GM12878 (cell line): ENCODE data around the gene MYLK4. TPM values are rescaled to one million over a fixed set of nuclear protein-coding genes. Genes with fewer than 3 reads are reported as not detected.

Experiments used
- ATAC-seq: fragments of 200-7000 bp; cut with Tn5 transposase; 3 replicates; pipeline ENCODE4 v1.9.1; 2020; ENCODE audit warnings: mild to moderate bottlenecking, moderate library complexity
- BruUV-seq: library from RNA; stranded (reverse); fragments of 400-500 nt; replicated peaks from 2 replicates; lab custom pipeline; 2021; lab: Mats Ljungman, UMichigan
- CTCF ChIA-PET: fragments of 300-600 bp; sonication (Branson Sonifier 250); formaldehyde crosslinking; extraction: SDS; loops from one replicate; lab custom pipeline; 2021; ENCODE audit warnings: inconsistent platforms; lab: Yijun Ruan, JAX
- POLR2A ChIA-PET: fragments of 350-600 bp; formaldehyde crosslinking; extraction: SDS; loops from one replicate; lab custom pipeline; 2021; ENCODE audit warnings: inconsistent platforms; lab: Charles Lee
- RAD21 ChIA-PET: fragments of 300-600 bp; sonication (Branson Sonifier 250); formaldehyde crosslinking; loops from one replicate; lab custom pipeline; 2023; ENCODE audit warnings: antibody characterized with exemption; ENCODE audit not compliant: unreplicated experiment; lab: Charles Lee
- SMC1A ChIA-PET: fragments of 300-600 bp; sonication (Branson Sonifier 250); formaldehyde crosslinking; loops from one replicate; lab custom pipeline; 2023; ENCODE audit not compliant: unreplicated experiment, uncharacterized antibody; lab: Charles Lee
- DNase-seq: peaks from one replicate; pipeline ENCODE4 v3.0.0-alpha.2; 2011; ENCODE audit warnings: low read depth, low spot score
- FAIRE-seq: peaks from 3 replicates; lab custom pipeline; 2011; peaks lifted over from hg19 to GRCh38; lab: Jason Lieb, UNC
- H2AFZ ChIP-seq: 2 replicates; pipeline ENCODE4 v1.6.0; 2011; ENCODE audit warnings: low read depth, low read length, control low read depth; ENCODE audit not compliant: control insufficient read depth
- H3K27ac ChIP-seq: 2 replicates; pipeline ENCODE4 v1.5.1; 2011; ENCODE audit warnings: control low read depth; ENCODE audit not compliant: control insufficient read depth, insufficient read depth
- H3K27me3 ChIP-seq, 2 experiments: replicated peaks in 1 of 2; 2 replicates each; pipeline versions ENCODE4 v1.6.0 to v1.6.1; 2011; ENCODE audit warnings: low read length in 1 of 2; ENCODE audit not compliant: control insufficient read depth in 2 of 2, insufficient read depth in 2 of 2
- H3K36me3 ChIP-seq, 2 experiments: 2 replicates each; pipeline ENCODE4 v1.5.1; 2011; ENCODE audit warnings: low read length in 1 of 2; ENCODE audit not compliant: control insufficient read depth in 2 of 2, insufficient read depth in 2 of 2
- H3K4me1 ChIP-seq: 2 replicates; pipeline ENCODE4 v1.6.1; 2011; ENCODE audit warnings: mild to moderate bottlenecking, low read length, moderate library complexity, mixed read lengths; ENCODE audit not compliant: control insufficient read depth, insufficient read depth
- H3K4me2 ChIP-seq: 2 replicates; pipeline ENCODE4 v1.6.0; 2011; ENCODE audit warnings: control low read depth; ENCODE audit not compliant: control insufficient read depth, insufficient read depth
- H3K4me3 ChIP-seq: fragments of 200-600 bp; sonication (generic); 2 replicates; pipeline ENCODE4 v1.5.1; 2016
- H3K79me2 ChIP-seq: 2 replicates; pipeline ENCODE4 v1.6.0; 2011; ENCODE audit warnings: low read length; ENCODE audit not compliant: control insufficient read depth, insufficient read depth
- H3K9ac ChIP-seq: 2 replicates; pipeline ENCODE4 v1.8.0; 2011; ENCODE audit warnings: low read length, control low read depth, mixed read lengths; ENCODE audit not compliant: control insufficient read depth, insufficient read depth
- H3K9me3 ChIP-seq: replicated peaks from 3 replicates; pipeline ENCODE4 v1.5.1; 2011; ENCODE audit warnings: mild to moderate bottlenecking, low read length; ENCODE audit not compliant: control insufficient read depth, insufficient read depth
- H4K20me1 ChIP-seq: 2 replicates; pipeline ENCODE4 v1.6.0; 2011; ENCODE audit not compliant: control insufficient read depth, insufficient read depth
- ASH2L ChIP-seq: fragments of 300-600, 200-600 bp; sonication (generic); IDR thresholded peaks from 2 replicates; pipeline ENCODE4 v1.6.1; 2017; ENCODE audit warnings: low read depth, mild to moderate bottlenecking, borderline replicate concordance
- BRCA1 ChIP-seq: IDR thresholded peaks from 2 replicates; pipeline ENCODE4 v1.6.1; 2011; ENCODE audit warnings: low read depth, low read length, improper control_type of control experiment
- CHD1 ChIP-seq: IDR thresholded peaks from 2 replicates; pipeline ENCODE4 v1.6.1; 2012; ENCODE audit warnings: low read depth, low read length, improper control_type of control experiment
- DPF2 ChIP-seq: fragments of 450-650 bp; IDR thresholded peaks from 2 replicates; pipeline ENCODE4 v1.6.1; 2017; ENCODE audit warnings: mild to moderate bottlenecking
- FOS ChIP-seq: IDR thresholded peaks from 3 replicates; pipeline ENCODE4 v1.6.1; 2011; ENCODE audit warnings: borderline replicate concordance; ENCODE audit not compliant: insufficient read length; ENCODE audit errors: extremely low read depth
- HDAC2 ChIP-seq: fragments of 200-600 bp; sonication (generic); IDR thresholded peaks from 2 replicates; pipeline ENCODE4 v1.6.1; 2017
- KDM1A ChIP-seq: fragments of 200-600 bp; sonication (generic); IDR thresholded peaks from 2 replicates; pipeline ENCODE4 v1.6.1; 2016; ENCODE audit warnings: borderline replicate concordance
- MEF2B ChIP-seq: fragments of 450-650 bp; IDR thresholded peaks from 2 replicates; pipeline ENCODE4 v1.6.1; 2018; ENCODE audit warnings: mild to moderate bottlenecking, moderate library complexity; ENCODE audit not compliant: partially characterized antibody, poor library complexity, severe bottlenecking
- MTA3 ChIP-seq: IDR thresholded peaks from 2 replicates; pipeline ENCODE4 v1.6.1; 2012; ENCODE audit warnings: low read length, inconsistent platforms, borderline replicate concordance
- POLR2AphosphoS2 ChIP-seq: IDR thresholded peaks from 2 replicates; pipeline ENCODE4 v1.6.1; 2011; ENCODE audit warnings: low read depth, mild to moderate bottlenecking, low read length, improper control_type of control experiment, moderate library complexity
- RFX5 ChIP-seq: IDR thresholded peaks from 2 replicates; pipeline ENCODE4 v1.6.1; 2011; ENCODE audit warnings: low read depth, low read length, improper control_type of control experiment
- SKIL ChIP-seq: fragments of 450-650 bp; IDR thresholded peaks from 2 replicates; pipeline ENCODE4 v1.6.1; 2017; ENCODE audit warnings: mild to moderate bottlenecking, low read depth, inconsistent platforms; ENCODE audit not compliant: poor library complexity, severe bottlenecking
- STAT1 ChIP-seq: fragments of 450-650 bp; conservative IDR thresholded peaks from 2 replicates; pipeline ENCODE4 v1.6.1; 2014; ENCODE audit warnings: antibody characterized with exemption, mild to moderate bottlenecking
- TCF3 ChIP-seq: IDR thresholded peaks from 2 replicates; pipeline ENCODE4 v1.6.1; 2012; ENCODE audit warnings: low read depth, mild to moderate bottlenecking, low read length, borderline replicate concordance; ENCODE audit not compliant: insufficient read depth
- WGBS: methylation state at CpG from one replicate; pipeline ENCODE4 v1.1.6; 2016; ENCODE audit warnings: low lambda C conversion rate; ENCODE audit not compliant: insufficient replicate concordance, insufficient coverage; ENCODE audit errors: missing lambda C conversion rate; 5-methylcytosine and 5-hydroxymethylcytosine counted together
- in situ Hi-C: fragments of 300-500 bp; cut with MboI; formaldehyde crosslinking; loops from 9 replicates; pipeline ENCODE4 v1.14.3; 2018; ENCODE audit warnings: mixed read lengths
- intact Hi-C: fragments of 100-400 bp; cut with micrococcal nuclease; formaldehyde crosslinking; loops from one replicate; pipeline ENCODE4 v1.14.2; 2022; ENCODE audit not compliant: unreplicated experiment
- polyA plus RNA-seq, 11 experiments: library from polyadenylated mRNA; depleted of rRNA in 4 of 11; unstranded in 6 of 11; stranded (reverse) in 5 of 11; fragments of >200 nt; fragmentation: Nextera tagmentation in 4 of 11; fragmentation: Illumina TruSeq in 1 of 11; extraction: Ambion mirVana in 4 of 11; extraction: Trizol in 1 of 11; gene quantifications; 1 replicate in 1 of 11; 2 replicates in 10 of 11; pipeline versions ENCODE4 v1.2.1 to v1.2.3, GENCODE V29; 2011 to 2016; ENCODE audit warnings: inconsistent platforms in 2 of 11, missing spikeins in 2 of 11, low read depth in 1 of 11
- total RNA-seq, 4 experiments: library from RNA; depleted of rRNA in 3 of 4; stranded (reverse); fragments of >200 nt in 3 of 4; fragmentation: Illumina TruSeq in 1 of 4; extraction: Trizol in 1 of 4; gene quantifications; 2 replicates each; pipeline versions ENCODE4 v1.2.1 to v1.2.3, GENCODE V29; 2013 to 2021
- TF ChIP-seq, protein P1 (sequence below): IDR thresholded peaks from 2 replicates; pipeline ENCODE4 v1.6.1; 2012; ENCODE audit warnings: low read depth, low read length, improper control_type of control experiment

The MYLK4 gene
- total and polyA plus RNA-seq, 10 of the 15 experiments (the other 5 are each of a cell fraction or from before 2014, with no cell fraction given) = under 0.01 to 0.09 (median 0.05) TPM; not detected in 1

- TF ChIP-seq TCF3 = no peak
- no peak for TF ChIP-seq POLR2AphosphoS2
- TF ChIP-seq RFX5 = no peak
- no peak for TF ChIP-seq ASH2L
- no peak for TF ChIP-seq CHD1
- TF ChIP-seq DPF2 = no peak
- TF ChIP-seq SKIL = no peak
Measured at GRCh38 chr6:2632368-2632767, 118.4 kb downstream of the MYLK4 start (continued).

GRCh38 chr6:2630891-2631571 lies 119.7 kb downstream of the MYLK4 start:
- no peaks in the 10 kb centered on the region for H4K20me1 ChIP-seq
- no peak overlapping the region for H3K27ac ChIP-seq
- ChIA-PET RAD21 (no interaction called here), SMC1A (interaction anchor here (1.1 to 1.8 kb wide), 2 partner anchors 9 to 1033 kb away, joined by 3 to 5 read pairs; no protein-coding TSS in a partner anchor), CTCF (interaction anchor here (0.6 to 1.6 kb wide), 3 partner anchors 107 to 719 kb away, joined by 3 to 4 read pairs (median 3); no protein-coding TSS in a partner anchor), POLR2A (no interaction called here)
- intact Hi-C loops (loop anchor here (5.0 kb wide), 1 partner anchor 424 kb away; no protein-coding TSS in a partner anchor), in situ Hi-C loops (no loop called here)
- ATAC-seq = no peak
- no peak overlapping the region for H2AFZ ChIP-seq
- no peaks in the 10 kb centered on the region for H3K9me3 ChIP-seq
- no peak overlapping the region for H3K9ac ChIP-seq
- FAIRE-seq = no peak
- TF ChIP-seq KDM1A (no peak), STAT1 (no peak), BRCA1 (no peak), HDAC2 (no peak), MEF2B (no peak), FOS (no peak), MTA3 (no peak)
- TF ChIP-seq, protein P1, sequence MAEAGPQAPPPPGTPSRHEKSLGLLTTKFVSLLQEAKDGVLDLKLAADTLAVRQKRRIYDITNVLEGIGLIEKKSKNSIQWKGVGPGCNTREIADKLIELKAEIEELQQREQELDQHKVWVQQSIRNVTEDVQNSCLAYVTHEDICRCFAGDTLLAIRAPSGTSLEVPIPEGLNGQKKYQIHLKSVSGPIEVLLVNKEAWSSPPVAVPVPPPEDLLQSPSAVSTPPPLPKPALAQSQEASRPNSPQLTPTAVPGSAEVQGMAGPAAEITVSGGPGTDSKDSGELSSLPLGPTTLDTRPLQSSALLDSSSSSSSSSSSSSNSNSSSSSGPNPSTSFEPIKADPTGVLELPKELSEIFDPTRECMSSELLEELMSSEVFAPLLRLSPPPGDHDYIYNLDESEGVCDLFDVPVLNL = no peak
- BruUV-seq = no TSS peak
- 36% methylated on average over 14 of the region's 14 CpGs for WGBS
- no peaks in the 10 kb centered on the region for H3K79me2 ChIP-seq
- H3K4me2 ChIP-seq = no peak overlapping the region
- H3K36me3 ChIP-seq = no peaks in the 10 kb centered on the region
- H3K4me3 ChIP-seq = no peak overlapping the region
- H3K4me1 ChIP-seq = no peaks in the 10 kb centered on the region
- no peaks in the 10 kb centered on the region; a peak in 2 of 4 replicates for H3K27me3 ChIP-seq
- no peak for DNase-seq
